Measurements from ENCODE around the gene DDX4.

Gene DDX4

GRCh38 chr5:55851675-55851979 is 113.8 kb downstream of the DDX4 start:
- no CpG with 5 or more reads among the region's 2 CpGs for WGBS, 2 donors (ENCODE audit: extremely low coverage in 2 of 2, insufficient read length in 2 of 2, insufficient replicate concordance in 1 of 2)
- Histone ChIP-seq H2BK5ac (ENCODE audit: low read length) (no peak overlapping the region), H2BK12ac (ENCODE audit: low read length) (no peak overlapping the region), H2BK15ac (ENCODE audit: low read length) (no peak overlapping the region), H3K36me3 (replicated peaks in 1 of 2; ENCODE audit: control insufficient read depth in 2 of 2, insufficient read depth in 2 of 2, low read length in 2 of 2) (no peaks in the 10 kb centered on the region), H3K4ac (ENCODE audit: low read length) (no peak overlapping the region), H3K27ac (replicated peaks; ENCODE audit: low read length) (no peak overlapping the region), H3K14ac (ENCODE audit: low read length) (no peak overlapping the region), H3K18ac (ENCODE audit: low read length) (no peak overlapping the region), H3K4me2 (ENCODE audit: insufficient read depth, low read length, poor library complexity, severe bottlenecking) (no peak overlapping the region), H2AFZ (ENCODE audit: low read length) (no peak overlapping the region), H3K9me3 (replicated peaks in 1 of 2; ENCODE audit: control insufficient read depth in 2 of 2, insufficient read depth in 1 of 2, low read depth in 1 of 2, low read length in 2 of 2) (no peaks in the 10 kb centered on the region), H3K4me1 (ENCODE audit: control insufficient read depth in 2 of 2, insufficient read depth in 1 of 2, low read depth in 1 of 2, low read length in 2 of 2) (peaks cover 0 to 2% of the 10 kb centered on the region in 2 donors), H4K91ac (ENCODE audit: low read depth, low read length, poor library complexity) (no peak overlapping the region), H3K4me3 (ENCODE audit: low read length in 2 of 2) (no peak overlapping the region), H2AK5ac (ENCODE audit: low read depth, low read length) (no peak overlapping the region), H3K27me3 (ENCODE audit: control insufficient read depth in 3 of 3, insufficient read depth in 3 of 3, low read depth in 1 of 3, low read length in 3 of 3) (no peaks in the 10 kb centered on the region), H4K8ac (ENCODE audit: low read depth, low read length) (no peak overlapping the region), H3K79me1 (ENCODE audit: low read depth, low read length) (no peaks in the 10 kb centered on the region), H3K9ac (ENCODE audit: low read depth, low read length, poor library complexity) (no peak overlapping the region), H2BK120ac (ENCODE audit: low read depth, low read length) (no peak overlapping the region), H3K23ac (ENCODE audit: low read depth, low read length, poor library complexity) (no peak overlapping the region)
- no peak for DNase-seq (ENCODE audit: low spot score)

- Histone ChIP-seq H2AFZ (ENCODE audit: low read length) (no peak overlapping the region), H2AK5ac (ENCODE audit: low read depth, low read length) (no peak overlapping the region), H3K4me2 (ENCODE audit: insufficient read depth, low read length, poor library complexity, severe bottlenecking) (no peak overlapping the region), H3K18ac (ENCODE audit: low read length) (no peak overlapping the region), H2BK15ac (ENCODE audit: low read length) (no peak overlapping the region), H4K91ac (ENCODE audit: low read depth, low read length, poor library complexity) (no peak overlapping the region), H2BK120ac (ENCODE audit: low read depth, low read length) (no peak overlapping the region), H3K27me3 (ENCODE audit: control insufficient read depth in 3 of 3, insufficient read depth in 3 of 3, low read depth in 1 of 3, low read length in 3 of 3) (no peaks in the 10 kb centered on the region), H4K8ac (ENCODE audit: low read depth, low read length) (no peak overlapping the region), H3K23ac (ENCODE audit: low read depth, low read length, poor library complexity) (no peak overlapping the region), H2BK5ac (ENCODE audit: low read length) (no peak overlapping the region), H3K79me1 (ENCODE audit: low read depth, low read length) (no peaks in the 10 kb centered on the region), H2BK12ac (ENCODE audit: low read length) (no peak overlapping the region), H3K14ac (ENCODE audit: low read length) (no peak overlapping the region), H3K4me3 (ENCODE audit: low read length in 2 of 2) (no peak overlapping the region), H3K36me3 (replicated peaks in 1 of 2; ENCODE audit: control insufficient read depth in 2 of 2, insufficient read depth in 2 of 2, low read length in 2 of 2) (no peaks in the 10 kb centered on the region), H3K27ac (replicated peaks; ENCODE audit: low read length) (no peak overlapping the region), H3K9me3 (replicated peaks in 1 of 2; ENCODE audit: control insufficient read depth in 2 of 2, insufficient read depth in 1 of 2, low read depth in 1 of 2, low read length in 2 of 2) (no peaks in the 10 kb centered on the region), H3K4ac (ENCODE audit: low read length) (no peak overlapping the region), H3K4me1 (ENCODE audit: control insufficient read depth in 2 of 2, insufficient read depth in 1 of 2, low read depth in 1 of 2, low read length in 2 of 2) (peaks cover 0 to 6% of the 10 kb centered on the region in 2 donors), H3K9ac (ENCODE audit: low read depth, low read length, poor library complexity) (no peak overlapping the region)
- DNase-seq (ENCODE audit: low spot score), result no peak
- WGBS, 2 donors (ENCODE audit: extremely low coverage in 2 of 2, insufficient read length in 2 of 2, insufficient replicate concordance in 1 of 2), result no CpG with 5 or more reads among the region's 3 CpGs
Measured at GRCh38 chr5:55852503-55852902, 114.6 kb downstream of the DDX4 start.

DNA sequence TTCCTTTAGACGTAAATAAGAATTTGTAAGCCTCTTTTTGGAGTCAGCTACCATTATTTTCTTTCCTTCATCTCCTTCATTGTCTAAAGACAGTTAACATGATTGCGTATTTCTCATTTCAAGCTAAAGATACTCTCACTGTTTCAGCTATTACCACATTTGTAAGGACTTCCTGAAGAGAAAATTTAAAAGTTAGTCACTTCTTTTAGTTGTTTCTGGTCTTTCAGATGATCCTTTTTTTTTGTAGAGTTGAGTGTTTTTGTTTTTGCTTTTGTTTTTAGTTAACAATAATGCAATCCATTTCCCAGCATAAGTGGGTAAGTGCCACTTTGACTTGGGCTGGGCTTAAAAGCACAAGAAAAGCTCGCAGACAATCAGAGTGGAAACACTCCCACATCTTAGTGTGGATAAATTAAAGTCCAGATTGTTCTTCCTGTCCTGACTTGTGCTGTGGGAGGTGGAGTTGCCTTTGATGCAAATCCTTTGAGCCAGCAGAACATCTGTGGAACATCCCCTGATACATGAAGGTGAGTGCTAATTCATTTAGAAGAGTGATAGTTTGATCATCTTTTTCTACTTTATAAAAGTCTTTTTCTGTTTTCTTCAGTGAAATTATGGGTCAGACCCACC is 115.3 kb downstream of the DDX4 start:
- Histone ChIP-seq H3K9ac (ENCODE audit: low read depth, low read length, poor library complexity) (no peak overlapping the region), H2BK120ac (ENCODE audit: low read depth, low read length) (no peak overlapping the region), H2BK12ac (ENCODE audit: low read length) (no peak overlapping the region), H3K4me3 (ENCODE audit: low read length in 2 of 2) (no peak overlapping the region), H3K27ac (replicated peaks; ENCODE audit: low read length) (no peak overlapping the region), H3K79me1 (ENCODE audit: low read depth, low read length) (no peaks in the 10 kb centered on the region), H4K91ac (ENCODE audit: low read depth, low read length, poor library complexity) (no peak overlapping the region), H4K8ac (ENCODE audit: low read depth, low read length) (no peak overlapping the region), H2BK15ac (ENCODE audit: low read length) (no peak overlapping the region), H3K4me1 (ENCODE audit: control insufficient read depth in 2 of 2, insufficient read depth in 1 of 2, low read depth in 1 of 2, low read length in 2 of 2) (peaks cover 0 to 8% of the 10 kb centered on the region in 2 donors), H3K4ac (ENCODE audit: low read length) (no peak overlapping the region), H2BK5ac (ENCODE audit: low read length) (no peak overlapping the region), H3K14ac (ENCODE audit: low read length) (no peak overlapping the region), H3K36me3 (replicated peaks in 1 of 2; ENCODE audit: control insufficient read depth in 2 of 2, insufficient read depth in 2 of 2, low read length in 2 of 2) (no peaks in the 10 kb centered on the region), H2AFZ (ENCODE audit: low read length) (no peak overlapping the region), H3K23ac (ENCODE audit: low read depth, low read length, poor library complexity) (no peak overlapping the region), H3K27me3 (ENCODE audit: control insufficient read depth in 3 of 3, insufficient read depth in 3 of 3, low read depth in 1 of 3, low read length in 3 of 3) (no peaks in the 10 kb centered on the region), H2AK5ac (ENCODE audit: low read depth, low read length) (no peak overlapping the region), H3K4me2 (ENCODE audit: insufficient read depth, low read length, poor library complexity, severe bottlenecking) (no peak overlapping the region), H3K9me3 (replicated peaks in 1 of 2; ENCODE audit: control insufficient read depth in 2 of 2, insufficient read depth in 1 of 2, low read depth in 1 of 2, low read length in 2 of 2) (no peaks in the 10 kb centered on the region), H3K18ac (ENCODE audit: low read length) (no peak overlapping the region)
- DNase-seq (ENCODE audit: low spot score), result no peak
- WGBS, 2 donors (ENCODE audit: extremely low coverage in 2 of 2, insufficient read length in 2 of 2, insufficient replicate concordance in 1 of 2), result no CpG with 5 or more reads among the region's 3 CpGs

DNA sequence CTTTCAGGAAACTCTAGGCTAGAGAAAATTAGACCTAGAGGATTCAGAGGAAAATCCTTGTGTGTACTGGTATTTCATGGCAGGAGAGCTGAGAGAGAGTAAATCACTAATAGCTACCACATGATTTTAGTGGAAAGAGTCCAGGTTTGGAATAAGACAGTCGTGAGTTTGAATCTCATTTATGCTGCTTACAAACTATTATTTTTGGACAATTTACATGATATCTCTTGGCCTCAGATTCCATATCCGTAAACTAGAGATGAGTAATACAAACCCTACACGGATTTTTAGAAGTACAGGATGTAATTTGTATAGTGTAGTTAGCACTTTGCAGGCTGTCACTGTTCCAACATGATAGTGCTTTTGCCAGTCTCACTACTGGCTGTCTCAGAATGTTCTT is 116.0 kb downstream of the DDX4 start:
- Histone ChIP-seq H3K4me3 (ENCODE audit: low read length in 2 of 2) (no peak overlapping the region), H3K27ac (replicated peaks; ENCODE audit: low read length) (no peak overlapping the region)

More for the DNA sequence above, 116.0 kb downstream of the DDX4 start:
- peaks cover 0 to 8% of the 10 kb centered on the region in 2 donors for H3K4me1 ChIP-seq (ENCODE audit: control insufficient read depth in 2 of 2, insufficient read depth in 1 of 2, low read depth in 1 of 2, low read length in 2 of 2)
- H3K9ac ChIP-seq (ENCODE audit: low read depth, low read length, poor library complexity), result no peak overlapping the region
- no peak overlapping the region for H2AFZ ChIP-seq (ENCODE audit: low read length)
- H2BK5ac ChIP-seq (ENCODE audit: low read length), result no peak overlapping the region
- H3K4me2 ChIP-seq (ENCODE audit: insufficient read depth, low read length, poor library complexity, severe bottlenecking), result no peak overlapping the region
- H3K18ac ChIP-seq (ENCODE audit: low read length), result no peak overlapping the region
- no peak overlapping the region for H4K8ac ChIP-seq (ENCODE audit: low read depth, low read length)
- H3K4ac ChIP-seq (ENCODE audit: low read length), result no peak overlapping the region
- no peak overlapping the region for H2BK12ac ChIP-seq (ENCODE audit: low read length)
- DNase-seq (ENCODE audit: low spot score), result no peak
- no peaks in the 10 kb centered on the region for H3K27me3 ChIP-seq (ENCODE audit: control insufficient read depth in 3 of 3, insufficient read depth in 3 of 3, low read depth in 1 of 3, low read length in 3 of 3)
- no peak overlapping the region for H2BK15ac ChIP-seq (ENCODE audit: low read length)
- H2AK5ac ChIP-seq (ENCODE audit: low read depth, low read length), result no peak overlapping the region
- WGBS, 2 donors (ENCODE audit: extremely low coverage in 2 of 2, insufficient read length in 2 of 2, insufficient replicate concordance in 1 of 2), result no CpG with 5 or more reads among the region's 3 CpGs
- H2BK120ac ChIP-seq (ENCODE audit: low read depth, low read length), result no peak overlapping the region
- H3K9me3 ChIP-seq (replicated peaks in 1 of 2; ENCODE audit: control insufficient read depth in 2 of 2, insufficient read depth in 1 of 2, low read depth in 1 of 2, low read length in 2 of 2), result no peaks in the 10 kb centered on the region
- no peak overlapping the region for H3K14ac ChIP-seq (ENCODE audit: low read length)
- H4K91ac ChIP-seq (ENCODE audit: low read depth, low read length, poor library complexity), result no peak overlapping the region
- H3K23ac ChIP-seq (ENCODE audit: low read depth, low read length, poor library complexity), result no peak overlapping the region
- H3K79me1 ChIP-seq (ENCODE audit: low read depth, low read length), result no peaks in the 10 kb centered on the region
- H3K36me3 ChIP-seq (replicated peaks in 1 of 2; ENCODE audit: control insufficient read depth in 2 of 2, insufficient read depth in 2 of 2, low read length in 2 of 2), result no peaks in the 10 kb centered on the region

Measured in neuronal stem cell (in vitro differentiated cells).